H1 (cell line): ENCODE results near the gene CDKN2B-AS1.
"Not testable (repeated sequence)": the region's sequence is repeated elsewhere in the genome, so short reads cannot be mapped to it uniquely, and the experiment has no call there.

Source experiments
- CTCF ChIP-seq, 3 experiments: IDR thresholded peaks; 1 replicate in 2 of 3; 2 replicates in 1 of 3; pipeline versions ENCODE4 v1.5.1 to v1.6.1; 2011; ENCODE audit warnings: low read length in 3 of 3, mild to moderate bottlenecking in 3 of 3, inconsistent platforms in 2 of 3, low read depth in 1 of 3, moderate library complexity in 1 of 3; ENCODE audit not compliant: insufficient read depth in 1 of 3; ENCODE audit errors: control extremely low read depth in 1 of 3
- EP300 ChIP-seq, 2 experiments: IDR thresholded peaks; 1 replicate in 1 of 2; 2 replicates in 1 of 2; pipeline ENCODE4 v1.6.1; 2011 to 2012; ENCODE audit warnings: low read depth in 2 of 2, low read length in 2 of 2, mild to moderate bottlenecking in 2 of 2, borderline replicate concordance in 1 of 2, inconsistent platforms in 1 of 2, moderate library complexity in 1 of 2
- KDM4A ChIP-seq: IDR thresholded peaks from one replicate; pipeline ENCODE4 v1.7.1; 2012; ENCODE audit warnings: low read depth, mild to moderate bottlenecking, moderate library complexity, low read length, inconsistent platforms; ENCODE audit not compliant: severe bottlenecking
- NANOG ChIP-seq: IDR thresholded peaks from 2 replicates; pipeline ENCODE4 v1.6.1; 2011; ENCODE audit warnings: low read length, low read depth, mild to moderate bottlenecking, inconsistent platforms; ENCODE audit not compliant: insufficient read depth, poor library complexity, severe bottlenecking
- POLR2A ChIP-seq, 2 experiments: IDR thresholded peaks; 1 replicate in 1 of 2; 2 replicates in 1 of 2; pipeline ENCODE4 v1.6.1; 2011; ENCODE audit warnings: low read depth in 2 of 2, low read length in 2 of 2, mild to moderate bottlenecking in 2 of 2; ENCODE audit errors: control extremely low read depth in 1 of 2
- POLR2AphosphoS5 ChIP-seq: IDR thresholded peaks from 2 replicates; pipeline ENCODE4 v1.6.1; 2011; ENCODE audit warnings: low read depth, low read length
- RFX5 ChIP-seq: IDR thresholded peaks from 2 replicates; pipeline ENCODE4 v1.6.1; 2011; ENCODE audit warnings: low read depth, low read length, improper control_type of control experiment, borderline replicate concordance
- TAF1 ChIP-seq: IDR thresholded peaks from 2 replicates; pipeline ENCODE4 v1.6.1; 2011; ENCODE audit warnings: mild to moderate bottlenecking, low read depth, low read length
- YY1 ChIP-seq: IDR thresholded peaks from 2 replicates; pipeline ENCODE4 v1.6.1; 2011; ENCODE audit warnings: low read depth, mild to moderate bottlenecking, low read length

GRCh38 chr9:21959268-21959667 is 35.3 kb upstream of the CDKN2B-AS1 start:
- TF ChIP-seq RFX5; CTCF (IDR thresholded peaks at IDR 0.05; ENCODE audit: control extremely low read depth in 1 of 3, insufficient read depth in 1 of 3, low read depth in 1 of 3, low read length in 3 of 3); YY1; TAF1; POLR2AphosphoS5; POLR2A (IDR thresholded peaks at IDR 0.05; ENCODE audit: control extremely low read depth in 1 of 2, low read depth in 2 of 2, low read length in 2 of 2); EP300 (IDR thresholded peaks at IDR 0.05; ENCODE audit: borderline replicate concordance in 1 of 2, low read depth in 2 of 2, low read length in 2 of 2); NANOG; KDM4A: not testable (repeated sequence)
